8988T (cell line): ENCODE results near the gene DDX49.
"Not testable (repeated sequence)": the region's sequence is repeated elsewhere in the genome, so short reads cannot be mapped to it uniquely, and the experiment has no call there.

Experiments
- DNase-seq: peaks from one replicate; pipeline ENCODE4 v3.0.0; 2011

The DDX49 gene

DNA sequence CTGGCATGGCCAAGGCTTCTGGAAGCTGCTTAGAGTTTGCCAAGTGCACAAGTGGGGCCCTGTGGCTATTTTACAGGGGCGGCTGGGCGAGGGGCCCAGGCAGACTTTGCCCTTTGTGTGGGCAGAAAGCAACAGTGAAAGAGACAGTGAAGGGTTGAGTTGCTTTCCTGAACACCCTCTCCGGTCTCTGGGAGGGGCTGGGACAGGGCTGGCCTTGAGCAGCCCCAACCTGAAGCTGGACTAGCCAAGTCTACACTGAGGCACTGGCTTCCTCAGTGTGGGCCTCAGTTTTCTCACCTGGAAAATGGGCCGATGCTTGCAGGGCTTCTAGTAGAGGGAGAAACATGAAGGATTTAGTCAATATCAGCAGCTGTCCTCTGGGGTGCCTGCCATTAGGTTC is 23.9 kb downstream of the DDX49 start:
- no peak for DNase-seq

DNA sequence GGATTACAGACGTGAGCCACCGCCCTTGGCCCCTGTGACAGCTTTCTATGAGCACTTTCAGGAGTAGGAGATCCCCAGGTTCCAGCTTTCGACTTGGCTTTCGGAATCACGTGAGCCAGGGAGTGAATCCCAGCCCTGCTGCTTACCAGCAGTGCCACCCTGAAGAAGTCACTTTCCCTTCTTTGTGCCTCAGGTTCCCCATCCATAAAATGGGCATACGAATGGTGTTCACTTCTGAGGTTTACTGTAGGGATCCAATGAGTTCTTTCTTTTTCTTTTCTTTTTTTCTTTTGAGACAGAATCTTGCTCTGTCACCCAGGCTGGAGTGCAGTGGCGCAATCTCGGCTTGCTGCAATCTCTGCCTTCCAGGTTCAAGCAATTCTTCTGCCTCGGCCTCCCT is 25.8 kb downstream of the DDX49 start:
- no peak for DNase-seq

GRCh38 chr19:18946335-18946734 is 26.8 kb downstream of the DDX49 start:
- no peak for DNase-seq

DNA sequence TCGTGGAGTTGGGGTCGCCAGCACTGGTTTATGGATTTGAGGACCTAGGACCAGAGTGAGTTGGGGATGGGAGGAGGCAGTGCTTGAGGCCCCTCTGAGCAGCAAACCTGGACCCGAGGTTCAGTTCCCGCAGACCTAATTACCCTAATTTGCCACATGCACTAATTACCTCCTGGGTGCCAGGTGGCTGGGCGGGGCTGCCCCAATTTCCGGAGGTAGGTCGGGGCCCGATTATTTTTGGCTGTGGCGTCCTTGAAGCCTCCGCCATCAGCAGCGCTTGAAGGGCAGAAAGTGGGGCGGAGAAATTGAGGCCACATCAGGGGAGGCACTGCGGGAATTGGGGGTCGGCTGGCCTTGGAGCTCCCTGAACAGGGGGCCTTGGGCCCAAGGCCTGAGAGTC is 27.4 kb downstream of the DDX49 start:
- no peak for DNase-seq

DNA sequence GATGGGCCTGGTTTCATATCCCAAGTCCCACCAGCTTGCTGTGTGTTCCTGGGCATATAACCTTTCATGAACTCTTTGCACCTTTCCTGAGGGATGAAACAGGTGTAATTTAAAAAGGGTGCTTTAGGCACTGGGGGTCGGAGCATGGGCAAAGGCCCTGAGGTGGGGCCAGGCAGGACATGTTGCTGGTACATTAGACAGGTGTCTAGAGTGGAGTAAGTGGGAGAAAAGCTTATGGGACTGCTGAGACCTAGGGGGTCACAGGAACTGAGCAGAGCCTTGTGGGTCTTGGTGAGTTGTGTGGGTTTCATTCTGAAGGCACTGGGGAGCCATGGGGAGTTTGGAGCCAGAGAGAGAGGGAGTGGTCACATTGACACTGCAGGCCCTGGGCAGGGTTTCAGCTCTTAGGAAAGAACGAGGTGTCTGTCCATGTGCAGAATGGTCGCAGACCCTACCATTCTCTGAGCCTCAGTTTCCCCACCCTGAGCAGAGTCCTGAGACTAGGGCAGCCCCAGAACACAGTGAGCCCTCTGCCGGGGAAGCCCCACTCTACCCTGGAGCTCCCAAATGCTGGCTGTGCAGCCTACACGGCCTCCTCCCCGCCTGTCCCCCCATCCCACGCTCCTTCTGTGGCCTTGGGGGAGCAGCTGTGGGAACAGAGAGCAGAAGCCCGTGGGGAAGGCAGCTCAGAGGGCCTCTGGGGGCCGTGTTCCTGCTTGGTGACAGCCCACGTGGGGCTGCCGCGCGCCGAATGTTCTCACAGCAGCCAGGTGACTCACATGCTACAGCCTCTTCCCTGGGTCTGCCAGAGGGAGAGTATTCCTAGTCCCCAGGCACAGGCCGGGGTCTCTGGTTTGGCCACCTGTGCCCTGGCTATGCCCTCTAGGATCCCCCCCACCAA is 28.8 kb downstream of the DDX49 start:
- DNase-seq: no peak

GRCh38 chr19:18948976-18949356 is 29.5 kb downstream of the DDX49 start:
- no peak for DNase-seq

- DNase-seq: no peak
These were observed 30.3 kb downstream of the DDX49 start for GRCh38 chr19:18949858-18950257.

DNA sequence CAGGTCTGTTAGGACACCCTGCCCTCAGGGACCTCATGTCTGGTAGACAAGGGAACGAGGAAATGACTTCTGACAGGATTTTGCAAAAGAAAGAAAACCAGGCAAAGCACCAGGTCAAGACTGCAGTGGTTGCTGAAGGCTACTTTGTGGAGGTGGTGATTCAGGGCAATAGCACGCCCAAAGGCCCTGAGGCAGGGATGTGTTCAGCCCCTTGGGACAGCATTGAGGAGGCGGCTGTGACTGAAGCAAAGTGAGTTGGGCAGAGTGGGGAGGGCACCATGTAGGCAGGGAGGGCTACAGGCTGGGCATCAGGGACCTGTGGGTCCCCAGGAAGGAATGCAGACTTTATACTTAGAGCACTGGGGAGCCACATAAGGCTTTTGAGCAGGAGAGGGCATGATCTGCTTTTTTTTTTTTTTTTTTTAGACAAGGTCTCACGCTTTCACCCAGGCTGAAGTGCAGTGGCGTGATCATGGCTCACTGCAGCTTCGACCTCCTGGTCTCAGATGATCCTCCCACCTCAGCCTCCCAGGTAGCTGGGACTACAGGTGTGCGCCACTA is 32.3 kb downstream of the DDX49 start:
- no peak for DNase-seq

DNA sequence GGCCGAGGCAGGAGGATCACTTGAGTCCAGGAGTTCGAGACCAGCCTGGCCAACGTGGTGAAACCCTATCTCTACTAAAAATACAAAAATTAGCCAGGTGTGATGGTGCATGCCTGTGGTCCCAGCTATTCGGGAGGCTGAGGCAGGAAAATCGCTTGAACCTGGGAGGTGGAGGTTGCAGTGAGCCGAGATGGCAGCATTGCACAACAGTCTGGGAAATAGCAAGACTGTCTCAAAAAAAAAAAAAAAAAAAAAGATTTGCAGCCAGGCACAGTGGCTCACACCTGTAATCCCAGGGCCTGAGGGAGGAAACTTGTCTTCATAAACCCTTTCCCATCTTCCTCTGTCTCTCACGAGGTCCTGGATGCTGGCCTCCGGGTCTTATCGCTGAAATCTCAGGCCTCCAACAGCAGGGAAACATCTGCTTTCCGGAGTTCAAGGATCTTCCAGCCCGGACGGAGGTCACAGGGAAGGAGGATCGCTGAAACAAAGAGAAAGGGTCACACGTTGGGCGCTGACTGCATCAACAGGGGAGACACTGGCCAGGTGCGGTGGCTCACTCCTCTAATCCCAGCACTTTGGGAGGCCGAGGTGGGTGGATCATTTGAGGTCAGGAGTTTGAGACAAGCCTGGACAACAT is 33.0 kb downstream of the DDX49 start:
- not testable (repeated sequence) for DNase-seq

DNA sequence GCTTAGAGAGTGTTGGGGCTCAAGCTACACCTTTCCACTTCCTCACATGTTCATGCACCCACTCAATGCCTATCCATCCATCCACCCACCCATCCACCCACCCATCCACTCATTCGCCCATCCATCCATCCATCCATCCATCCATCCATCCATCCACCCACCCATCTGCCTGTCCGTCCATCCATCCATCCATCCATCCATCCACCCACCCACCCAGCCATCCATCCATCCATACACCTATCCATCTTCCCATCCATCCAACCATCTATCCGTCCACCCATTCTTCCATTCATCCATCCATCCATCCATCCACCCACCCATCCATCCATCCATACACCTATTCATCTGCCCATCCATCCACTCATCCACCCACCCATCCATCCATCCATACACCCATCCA is 34.6 kb downstream of the DDX49 start:
- no peak for DNase-seq

GRCh38 chr19:18955042-18955441 is 35.5 kb downstream of the DDX49 start:
- DNase-seq: no peak

GRCh38 chr19:18960370-18960769 is 40.9 kb downstream of the DDX49 start:
- no peak for DNase-seq

- no peak for DNase-seq
These were observed 42.5 kb downstream of the DDX49 start for GRCh38 chr19:18961767-18962620.

- DNase-seq: no peak
These were observed 44.6 kb downstream of the DDX49 start for GRCh38 chr19:18964121-18964520.

GRCh38 chr19:18966307-18966706 is 46.8 kb downstream of the DDX49 start:
- DNase-seq: no peak

DNA sequence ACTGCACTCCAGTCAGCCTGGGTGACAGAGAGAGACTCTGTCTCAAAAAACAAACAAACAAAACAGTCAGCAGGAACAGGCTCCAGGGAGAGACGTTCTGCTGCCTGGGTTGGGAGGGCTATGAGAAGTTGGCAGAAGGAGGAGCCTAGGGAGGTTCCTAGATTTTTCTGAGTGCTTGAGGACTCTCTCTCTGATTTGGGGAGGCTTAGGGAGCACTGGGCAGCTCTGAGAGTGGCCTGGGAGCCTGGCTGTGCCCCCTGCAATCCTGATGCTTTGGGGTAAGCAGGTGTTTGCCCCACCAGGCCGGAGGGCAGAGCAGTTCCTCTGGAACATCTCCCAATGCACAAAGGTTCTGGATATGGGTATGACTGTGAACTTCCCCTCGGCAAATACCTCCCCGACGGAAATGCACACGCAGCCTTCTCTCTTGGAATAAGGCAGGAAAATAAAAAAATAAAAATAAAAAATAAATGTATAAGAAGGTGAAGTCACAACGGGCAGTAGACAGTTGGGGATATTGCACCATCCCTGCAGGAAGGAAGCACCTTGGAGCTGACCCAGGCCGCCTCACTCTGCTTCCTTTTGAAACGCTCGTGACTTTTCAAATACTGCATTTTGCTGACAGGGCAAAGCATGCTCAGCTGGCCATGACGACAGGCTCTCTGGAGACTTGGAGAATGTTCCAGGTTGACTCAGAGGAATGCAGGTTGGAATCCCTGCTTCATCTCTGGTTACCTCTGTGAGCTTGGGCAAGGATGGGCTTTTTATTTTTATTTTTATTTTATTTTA is 48.0 kb downstream of the DDX49 start:
- DNase-seq: no peak

DNA sequence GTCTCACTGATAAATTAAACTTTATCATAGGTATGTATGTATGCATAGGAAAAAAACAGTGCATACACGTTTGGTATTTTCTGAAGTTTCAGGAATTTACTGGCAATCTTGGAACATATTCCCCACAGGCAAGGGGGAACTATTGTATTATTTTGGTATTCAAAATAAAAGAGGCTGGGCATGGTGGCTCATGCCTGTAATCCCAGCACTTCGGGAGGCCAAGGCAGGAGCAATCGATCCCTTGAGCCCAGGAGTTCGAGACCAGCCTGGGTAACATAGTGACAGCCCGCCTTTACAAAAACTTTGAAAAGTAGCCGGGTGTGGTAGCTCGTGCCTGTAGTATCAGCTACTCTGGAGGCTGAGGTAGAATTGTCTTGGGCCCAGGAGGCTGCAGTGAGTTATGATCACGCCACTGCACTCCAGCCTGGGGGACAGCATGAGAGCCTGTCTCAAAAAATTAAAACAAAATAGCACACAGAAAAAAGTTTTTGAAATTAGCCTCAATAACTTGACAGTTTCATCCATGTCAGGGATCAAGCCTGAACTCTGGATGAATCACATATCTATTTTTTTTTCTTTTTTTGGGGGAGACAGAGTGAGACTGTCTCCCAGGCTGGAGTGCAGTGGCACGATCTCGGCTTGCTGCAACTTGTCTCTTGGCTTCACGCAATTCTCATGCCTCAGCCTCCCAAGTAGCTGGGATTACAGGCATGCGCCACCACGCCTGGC is 50.6 kb downstream of the DDX49 start:
- no peak for DNase-seq

GRCh38 chr19:18972301-18972811 is 52.8 kb downstream of the DDX49 start:
- no peak for DNase-seq

GRCh38 chr19:18972851-18973250 is 53.3 kb downstream of the DDX49 start:
- DNase-seq: no peak

- no peak for DNase-seq
These were observed 55.5 kb downstream of the DDX49 start for GRCh38 chr19:18975011-18975410.

DNA sequence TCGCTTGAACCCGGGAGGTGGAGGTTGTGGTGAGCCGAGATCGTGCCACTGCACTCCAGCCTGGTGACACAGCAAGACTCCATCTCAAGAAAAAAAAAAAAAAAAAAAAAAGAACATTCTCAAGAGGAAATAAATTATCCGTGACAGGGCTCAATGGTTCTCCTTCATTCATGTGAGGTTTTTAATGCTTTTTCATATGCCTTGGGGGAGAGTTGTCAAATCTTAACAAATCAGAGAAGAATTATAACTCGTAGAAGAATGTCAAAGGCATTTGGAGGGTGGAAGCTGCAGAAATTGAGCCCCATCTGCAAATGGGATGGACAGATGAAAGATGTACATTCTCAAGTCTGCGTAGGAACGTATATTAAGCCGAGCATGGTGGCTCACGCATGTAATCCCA is 56.4 kb downstream of the DDX49 start:
- no peak for DNase-seq
